Erythroblast (primary cell): ENCODE measurements around the gene ADM2.

Source experiments
- GATA1 ChIP-seq: IDR thresholded peaks from 2 replicates; pipeline ENCODE4 v1.6.1; 2011; ENCODE audit warnings: low read depth, mild to moderate bottlenecking, control low read depth, low read length, moderate library complexity
- POLR2A ChIP-seq: IDR thresholded peaks from 2 replicates; pipeline ENCODE4 v1.6.1; 2011; ENCODE audit warnings: mild to moderate bottlenecking, low read length

DNA sequence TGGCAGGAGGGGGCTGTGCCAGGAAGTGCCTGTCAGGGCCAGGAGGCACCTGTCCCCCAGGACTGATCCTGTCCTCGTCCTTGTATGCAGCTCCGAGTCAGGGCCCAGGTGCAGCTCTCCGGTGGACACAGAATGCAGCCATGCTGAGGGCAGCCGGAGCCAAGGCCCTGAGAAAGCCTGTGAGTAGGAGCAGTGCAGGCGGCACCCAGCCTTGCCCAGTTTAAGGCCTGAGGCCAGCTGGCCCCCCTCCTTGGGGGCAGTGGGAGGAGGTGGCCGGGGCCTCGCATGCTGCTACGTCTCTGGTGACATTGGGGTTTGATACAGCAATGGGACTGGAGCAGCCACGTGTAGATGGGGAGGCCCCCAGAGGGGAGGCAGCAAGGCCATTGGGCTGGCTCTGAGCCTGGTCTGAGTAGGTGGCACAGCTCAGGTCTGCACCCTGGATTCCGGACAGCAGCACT lies 41.4 kb upstream of the ADM2 start:
- TF ChIP-seq POLR2A (no peak), GATA1 (no peak)
